ENCODE results near the gene CAMP.
"Not testable (repeated sequence)": the region's sequence is repeated elsewhere in the genome, so short reads cannot be mapped to it uniquely, and the experiment has no call there.

CAMP gene

DNA sequence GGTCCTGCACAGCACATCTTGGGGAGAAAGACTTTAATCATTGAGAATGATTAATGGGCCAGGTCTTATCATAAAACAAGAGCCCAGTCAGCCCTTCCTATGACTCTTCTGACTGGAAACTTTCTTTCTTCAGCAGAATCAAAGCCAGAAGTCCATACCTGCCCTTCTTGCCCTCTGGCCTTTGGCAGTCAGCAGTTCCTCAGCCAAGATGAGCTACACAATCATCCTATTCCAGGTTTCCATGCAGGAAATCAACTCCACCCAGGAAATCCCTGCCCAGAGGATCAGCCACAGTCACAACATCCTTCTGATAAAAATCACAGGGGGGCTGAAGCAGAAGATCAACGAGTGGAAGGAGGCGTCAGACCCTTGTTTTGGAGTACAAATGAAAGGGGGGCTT, 44.5 kb downstream of the CAMP start:
- DNase-seq: no peak

DNA sequence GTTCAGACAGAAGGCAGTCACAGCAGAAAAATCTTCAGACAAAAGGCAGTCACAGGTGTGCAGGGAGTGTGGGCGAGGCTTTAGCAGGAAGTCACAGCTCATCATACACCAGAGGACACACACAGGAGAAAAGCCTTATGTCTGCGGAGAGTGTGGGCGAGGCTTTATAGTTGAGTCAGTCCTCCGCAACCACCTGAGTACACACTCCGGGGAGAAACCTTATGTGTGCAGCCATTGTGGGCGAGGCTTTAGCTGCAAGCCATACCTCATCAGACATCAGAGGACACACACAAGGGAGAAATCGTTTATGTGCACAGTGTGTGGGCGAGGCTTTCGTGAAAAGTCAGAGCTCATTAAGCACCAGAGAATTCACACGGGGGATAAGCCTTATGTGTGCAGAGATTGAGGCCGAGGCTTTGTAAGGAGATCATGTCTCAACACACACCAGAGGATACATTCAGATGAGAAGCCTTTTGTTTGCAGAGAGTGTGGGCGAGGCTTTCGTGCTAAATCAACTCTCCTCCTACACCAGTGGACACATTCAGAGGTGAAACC, 45.2 kb downstream of the CAMP start:
- no peak for DNase-seq

DNA sequence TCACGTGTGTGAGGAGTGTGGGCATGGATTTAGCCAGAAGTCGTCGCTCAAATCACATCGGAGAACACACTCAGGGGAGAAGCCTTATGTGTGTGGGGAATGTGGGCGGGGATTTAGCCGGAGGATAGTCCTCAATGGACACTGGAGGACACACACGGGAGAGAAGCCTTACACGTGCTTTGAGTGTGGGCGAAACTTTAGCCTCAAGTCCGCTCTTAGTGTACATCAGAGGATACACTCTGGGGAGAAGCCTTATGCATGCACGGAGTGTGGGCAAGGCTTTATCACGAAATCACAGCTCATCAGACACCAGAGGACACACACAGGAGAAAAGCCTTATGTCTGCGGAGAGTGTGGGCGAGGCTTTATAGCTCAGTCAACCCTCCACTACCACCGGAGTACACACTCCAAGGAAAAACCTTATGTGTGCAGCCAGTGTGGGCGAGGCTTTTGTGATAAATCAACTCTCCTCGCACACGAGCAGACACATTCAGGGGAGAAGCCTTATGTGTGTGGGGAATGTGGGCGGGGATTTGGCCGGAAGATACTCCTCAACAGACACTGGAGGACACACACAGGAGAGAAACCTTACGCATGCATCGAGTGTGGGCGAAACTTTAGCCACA, 45.8 kb downstream of the CAMP start:
- no peak for DNase-seq

DNA sequence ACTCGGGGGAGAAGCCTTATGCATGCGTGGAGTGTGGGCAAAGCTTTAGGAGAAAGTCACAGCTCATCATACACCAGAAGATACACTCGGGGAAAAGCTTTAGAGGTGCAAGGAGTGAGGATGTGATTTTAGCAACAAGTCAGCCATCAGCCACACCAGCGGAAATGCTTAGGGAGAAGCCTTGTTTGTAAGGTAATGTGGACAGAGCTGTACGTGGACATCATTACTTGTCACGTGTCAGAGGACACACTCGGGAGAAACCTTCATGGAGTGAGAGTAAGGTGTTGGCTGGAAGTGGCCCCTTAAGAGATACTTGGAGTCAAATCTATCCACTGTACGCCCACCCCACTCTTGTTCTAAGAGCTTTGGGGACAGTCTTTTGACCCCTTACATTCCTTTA, 46.3 kb downstream of the CAMP start:
- DNase-seq: no peak

DNA sequence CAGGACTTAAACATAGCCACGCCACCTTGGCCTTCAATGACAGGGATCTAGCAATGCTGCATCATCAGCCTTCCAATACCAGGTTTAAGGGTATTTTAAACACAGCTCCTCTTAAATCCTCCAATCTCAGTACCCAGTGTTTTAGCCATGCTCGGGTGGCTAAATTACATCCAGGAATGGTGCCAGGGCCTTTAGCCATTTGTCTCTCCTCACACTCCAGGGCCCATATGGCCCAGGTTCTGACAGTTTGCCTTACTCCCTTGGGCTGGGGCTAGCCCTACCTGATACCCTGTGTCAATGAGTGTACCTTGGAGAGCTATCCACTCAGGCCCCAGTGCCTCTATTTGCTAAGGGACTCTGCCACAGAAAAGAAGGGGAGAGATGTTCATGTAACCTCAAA, 47.0 kb downstream of the CAMP start:
- DNase-seq: no peak

DNA sequence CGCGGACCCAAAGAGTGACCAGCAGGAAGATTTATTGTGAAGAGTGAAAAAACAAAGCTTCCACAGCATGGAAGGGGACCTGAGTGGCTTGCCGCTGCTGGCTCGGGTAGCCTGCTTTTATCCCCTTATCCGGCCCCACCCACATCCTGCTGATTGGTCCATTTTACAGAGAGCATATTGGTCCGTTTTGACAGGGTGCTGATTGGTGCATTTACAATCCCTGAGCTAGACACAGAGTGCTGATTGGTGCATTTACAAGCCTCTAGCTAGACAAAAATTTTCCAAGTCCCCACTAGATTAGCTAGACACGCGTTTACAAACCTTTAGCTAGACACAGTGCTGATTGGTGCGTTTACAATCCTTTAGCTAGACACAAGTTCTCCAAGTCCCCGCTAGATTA, 47.9 kb downstream of the CAMP start:
- not testable (repeated sequence) for DNase-seq

DNA sequence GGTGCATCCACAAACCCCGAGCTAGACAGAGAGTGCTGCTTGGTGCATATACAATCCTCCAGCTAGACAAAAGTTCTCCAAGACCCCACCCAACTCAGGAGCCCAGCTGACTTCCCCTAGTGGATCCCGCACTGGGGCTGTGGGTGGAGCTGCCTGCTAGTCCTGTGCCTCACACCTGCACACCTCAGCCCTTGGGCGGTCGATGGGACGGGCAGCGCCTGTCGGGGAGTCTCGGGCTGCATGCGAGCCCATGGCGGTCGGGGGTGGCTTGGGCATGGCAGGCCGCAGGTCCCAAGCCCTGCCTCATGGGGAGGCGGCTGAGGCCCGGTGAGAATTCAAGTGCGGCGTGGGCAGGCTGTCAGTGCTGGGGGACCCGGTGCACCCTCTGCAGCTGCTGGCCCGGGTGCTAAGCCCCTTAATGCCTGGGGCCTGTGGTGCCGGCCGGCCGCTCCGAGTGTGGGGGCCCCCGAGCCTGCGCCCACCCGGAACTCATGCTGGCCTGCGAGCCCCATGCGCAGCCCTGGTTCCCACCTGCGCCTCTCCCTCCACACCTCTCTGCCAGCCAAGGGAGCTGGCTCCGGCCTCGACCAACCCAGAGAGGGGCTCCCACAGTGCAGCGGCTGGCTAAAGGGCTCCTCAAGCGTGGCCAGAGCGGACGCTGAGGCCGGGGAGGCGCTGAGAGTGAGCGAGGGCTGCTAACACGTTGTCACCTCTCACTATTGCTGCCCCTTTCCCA, 48.6 kb downstream of the CAMP start:
- DNase-seq: no peak

DNA sequence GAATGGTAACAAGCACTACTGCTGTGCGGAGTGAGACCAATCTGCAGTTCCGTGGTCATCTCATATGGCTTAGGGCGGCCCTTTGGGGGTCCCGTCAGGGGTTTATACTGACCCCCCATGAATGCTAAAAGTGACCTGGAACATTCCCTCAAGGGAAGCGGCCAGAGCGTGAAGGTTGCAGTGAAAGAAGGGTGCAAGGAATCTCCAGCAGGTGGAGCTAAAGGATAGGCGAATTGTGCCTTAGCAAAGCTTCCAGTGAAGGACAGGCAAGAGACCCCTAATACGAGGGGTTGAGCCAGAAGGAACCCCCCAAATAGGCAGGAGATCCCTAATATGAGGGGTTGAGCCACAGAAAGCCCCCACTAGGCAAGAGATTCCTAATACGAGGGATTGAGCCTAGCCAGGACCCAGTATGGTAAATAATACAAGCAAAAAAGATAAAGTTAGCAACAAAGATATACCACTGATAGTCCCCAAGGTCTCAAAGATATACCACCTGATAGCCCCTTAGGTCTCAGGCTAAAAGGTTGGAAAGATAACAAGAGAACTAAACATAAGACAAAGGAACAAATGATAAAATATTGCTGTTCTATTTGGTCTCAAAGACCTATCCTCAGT, 50.4 kb downstream of the CAMP start:
- peak; percentile 61 to 78 for DNase-seq

DNA sequence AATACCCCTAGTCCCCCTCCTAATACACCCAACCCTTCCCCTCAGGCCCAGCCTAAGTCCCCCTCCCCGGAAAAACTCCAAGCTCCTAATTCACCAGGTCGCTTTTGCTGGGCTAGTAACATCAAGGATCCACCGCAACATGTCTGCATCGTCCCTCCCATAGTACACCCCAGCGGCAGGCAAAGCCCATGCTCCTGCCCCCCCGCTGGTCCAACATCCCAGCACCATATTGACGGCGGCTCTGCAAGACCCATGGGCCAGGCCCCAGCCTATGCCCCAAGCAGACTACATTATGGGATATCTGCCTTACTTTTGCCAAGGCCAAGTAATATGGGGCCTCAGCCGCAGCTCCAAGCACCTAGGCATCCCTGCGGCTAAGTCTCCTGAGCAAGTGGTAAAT, 51.2 kb downstream of the CAMP start:
- DNase-seq: no peak

Measured in Kasumi-1 (cell line).